GM21367 (cell line): ENCODE data around the gene ATP9B.
A peak's percentile ranks its signal among the peaks of the same experiment; 100 is the strongest.
"Not testable (repeated sequence)": the region's sequence is repeated elsewhere in the genome, so short reads cannot be mapped to it uniquely, and the experiment has no call there.

Experiments used
- ATAC-seq: cut with Tn5 transposase; IDR thresholded peaks from one replicate; pipeline ENCODE4 v1.9.1; 2021; ENCODE audit not compliant: unreplicated experiment

Gene ATP9B

GRCh38 chr18:79227621-79228020 is 158.4 kb downstream of the ATP9B start:
- no peak for ATAC-seq

GRCh38 chr18:79229431-79229830 is 160.2 kb downstream of the ATP9B start:
- ATAC-seq = no peak

GRCh38 chr18:79234438-79234837 is 165.2 kb downstream of the ATP9B start:
- ATAC-seq = no peak

GRCh38 chr18:79239631-79240030 is 170.4 kb downstream of the ATP9B start:
- no peak for ATAC-seq

GRCh38 chr18:79241755-79242154 is 172.6 kb downstream of the ATP9B start:
- no peak for ATAC-seq

- no peak for ATAC-seq
Observed at GRCh38 chr18:79242246-79242645, 173.1 kb downstream of the ATP9B start.

- no peak for ATAC-seq
Observed at GRCh38 chr18:79245517-79246001, 176.4 kb downstream of the ATP9B start.

- ATAC-seq = peak; percentile 99
Observed at GRCh38 chr18:79246309-79247108, 177.3 kb downstream of the ATP9B start.

- no peak for ATAC-seq
Observed at GRCh38 chr18:79248495-79249060, 179.4 kb downstream of the ATP9B start.

- ATAC-seq = no peak
Observed at GRCh38 chr18:79250301-79250981, 181.2 kb downstream of the ATP9B start.

- ATAC-seq = no peak
Observed at GRCh38 chr18:79251021-79251420, 181.8 kb downstream of the ATP9B start.

GRCh38 chr18:79252904-79253633 is 183.9 kb downstream of the ATP9B start:
- no peak for ATAC-seq

GRCh38 chr18:79257480-79257879 is 188.3 kb downstream of the ATP9B start:
- no peak for ATAC-seq

- ATAC-seq = no peak
Observed at GRCh38 chr18:79258447-79258846, 189.3 kb downstream of the ATP9B start.

- ATAC-seq = no peak
Observed at GRCh38 chr18:79259218-79259617, 190.0 kb downstream of the ATP9B start.

GRCh38 chr18:79260023-79260422 is 190.8 kb downstream of the ATP9B start:
- no peak for ATAC-seq

- no peak for ATAC-seq
Observed at GRCh38 chr18:79260510-79260909, 191.3 kb downstream of the ATP9B start.

- not testable (repeated sequence) for ATAC-seq
Observed at GRCh38 chr18:79265068-79265467, 195.9 kb downstream of the ATP9B start.

GRCh38 chr18:79271812-79272211 is 202.6 kb downstream of the ATP9B start:
- ATAC-seq = not testable (repeated sequence)

- no peak for ATAC-seq
Observed at GRCh38 chr18:79272916-79273315, 203.7 kb downstream of the ATP9B start.

- ATAC-seq = no peak
Observed at GRCh38 chr18:79274823-79275222, 205.6 kb downstream of the ATP9B start.
